HepG2 (cell line): ENCODE results near the gene NFATC1. TPM values are rescaled to one million over a fixed set of nuclear protein-coding genes. Genes with fewer than 3 reads are reported as not detected.

Experiments used
- ASH2L ChIP-seq: fragments of 300-600, 200-600 bp; sonication (generic); IDR thresholded peaks from 2 replicates; pipeline ENCODE4 v1.7.0; 2017; ENCODE audit warnings: low read depth, mild to moderate bottlenecking, moderate library complexity, mixed read lengths, low read length; ENCODE audit not compliant: insufficient read length
- BRCA1 ChIP-seq: sonication (generic); formaldehyde crosslinking; IDR thresholded peaks from 2 replicates; pipeline ENCODE4 v1.4.0; 2020; ENCODE audit warnings: missing genetic modification reagents
- GTF3A ChIP-seq: sonication (generic); formaldehyde crosslinking; conservative IDR thresholded peaks from 2 replicates; pipeline ENCODE4 v1.4.0; 2020; ENCODE audit warnings: mild to moderate bottlenecking, missing genetic modification reagents
- HOXA9 ChIP-seq: sonication (generic); formaldehyde crosslinking; IDR thresholded peaks from 2 replicates; pipeline ENCODE4 v1.8.1; 2022; ENCODE audit warnings: missing genetic modification reagents, mild to moderate bottlenecking, moderate library complexity, borderline replicate concordance
- KDM2A ChIP-seq: sonication (generic); formaldehyde crosslinking; IDR thresholded peaks from 2 replicates; pipeline ENCODE4 v1.4.0; 2020; ENCODE audit warnings: low read depth, missing genetic modification reagents, borderline replicate concordance
- LRRFIP1 ChIP-seq: sonication (generic); formaldehyde crosslinking; conservative IDR thresholded peaks from 2 replicates; pipeline ENCODE4 v1.4.0; 2020; ENCODE audit warnings: missing genetic modification reagents
- MEIS1 ChIP-seq: sonication (generic); formaldehyde crosslinking; IDR thresholded peaks from 2 replicates; pipeline ENCODE4 v1.9.0; 2021; ENCODE audit warnings: mild to moderate bottlenecking, missing genetic modification reagents, moderate library complexity, borderline replicate concordance
- SKI ChIP-seq: fragments of 450-650 bp; IDR thresholded peaks from one replicate; pipeline ENCODE4 v1.6.1; 2018; ENCODE audit warnings: mild to moderate bottlenecking; ENCODE audit not compliant: partially characterized antibody
- TARDBP ChIP-seq: sonication (generic); formaldehyde crosslinking; IDR thresholded peaks from 2 replicates; pipeline ENCODE4 v1.8.0; 2022; ENCODE audit warnings: mild to moderate bottlenecking, missing genetic modification reagents
- ZBTB1 ChIP-seq: sonication (generic); formaldehyde crosslinking; IDR thresholded peaks from 2 replicates; pipeline ENCODE4 v1.4.0; 2020; ENCODE audit warnings: missing genetic modification reagents, borderline replicate concordance
- ZNF556 ChIP-seq: sonication (generic); formaldehyde crosslinking; IDR thresholded peaks from 2 replicates; pipeline ENCODE4 v1.4.0; 2020; ENCODE audit warnings: mild to moderate bottlenecking, missing genetic modification reagents, borderline replicate concordance
- ZNF672 ChIP-seq: sonication (generic); formaldehyde crosslinking; IDR thresholded peaks from 2 replicates; pipeline ENCODE4 v1.8.1; 2022; ENCODE audit warnings: missing genetic modification reagents
- ZNF766 ChIP-seq: sonication (generic); formaldehyde crosslinking; IDR thresholded peaks from 2 replicates; pipeline ENCODE4 v1.5.0; 2020; ENCODE audit warnings: missing genetic modification reagents, borderline replicate concordance
- ZNF850 ChIP-seq: sonication (generic); formaldehyde crosslinking; conservative IDR thresholded peaks from 2 replicates; pipeline ENCODE4 v1.9.0; 2021; ENCODE audit warnings: mild to moderate bottlenecking, missing genetic modification reagents
- polyA plus RNA-seq, 8 experiments: library from polyadenylated mRNA; depleted of rRNA in 3 of 8; stranded (reverse) in 7 of 8; unstranded in 1 of 8; fragments of >200 nt; fragmentation: Illumina TruSeq in 4 of 8; extraction: Trizol in 4 of 8; gene quantifications; 2 replicates each; pipeline versions ENCODE4 v1.2.1 to v1.2.3, GENCODE V29; 2011 to 2016; ENCODE audit warnings: low read depth in 4 of 8, missing spikeins in 1 of 8, mixed read lengths in 1 of 8; ENCODE audit not compliant: insufficient read depth in 1 of 8
- total RNA-seq, 5 experiments: library from RNA; depleted of rRNA; stranded (reverse); fragments of >200 nt; fragmentation: Illumina TruSeq; extraction: Trizol; gene quantifications; 2 replicates each; pipeline ENCODE4 v1.2.3, GENCODE V29; 2016; ENCODE audit warnings: low read depth in 1 of 5
- TF ChIP-seq, protein P1 (sequence below): sonication (generic); formaldehyde crosslinking; IDR thresholded peaks from 2 replicates; pipeline ENCODE4 v1.4.0; 2020; ENCODE audit warnings: missing genetic modification reagents
- TF ChIP-seq, protein P2 (sequence below): sonication (generic); formaldehyde crosslinking; IDR thresholded peaks from 2 replicates; pipeline ENCODE4 v1.5.0; 2020; ENCODE audit warnings: mild to moderate bottlenecking, missing genetic modification reagents, borderline replicate concordance

The NFATC1 gene
- total and polyA plus RNA-seq, 2 of the 13 experiments (the other 11 are each of a cell fraction or from before 2014, with no cell fraction given) = not detected

DNA sequence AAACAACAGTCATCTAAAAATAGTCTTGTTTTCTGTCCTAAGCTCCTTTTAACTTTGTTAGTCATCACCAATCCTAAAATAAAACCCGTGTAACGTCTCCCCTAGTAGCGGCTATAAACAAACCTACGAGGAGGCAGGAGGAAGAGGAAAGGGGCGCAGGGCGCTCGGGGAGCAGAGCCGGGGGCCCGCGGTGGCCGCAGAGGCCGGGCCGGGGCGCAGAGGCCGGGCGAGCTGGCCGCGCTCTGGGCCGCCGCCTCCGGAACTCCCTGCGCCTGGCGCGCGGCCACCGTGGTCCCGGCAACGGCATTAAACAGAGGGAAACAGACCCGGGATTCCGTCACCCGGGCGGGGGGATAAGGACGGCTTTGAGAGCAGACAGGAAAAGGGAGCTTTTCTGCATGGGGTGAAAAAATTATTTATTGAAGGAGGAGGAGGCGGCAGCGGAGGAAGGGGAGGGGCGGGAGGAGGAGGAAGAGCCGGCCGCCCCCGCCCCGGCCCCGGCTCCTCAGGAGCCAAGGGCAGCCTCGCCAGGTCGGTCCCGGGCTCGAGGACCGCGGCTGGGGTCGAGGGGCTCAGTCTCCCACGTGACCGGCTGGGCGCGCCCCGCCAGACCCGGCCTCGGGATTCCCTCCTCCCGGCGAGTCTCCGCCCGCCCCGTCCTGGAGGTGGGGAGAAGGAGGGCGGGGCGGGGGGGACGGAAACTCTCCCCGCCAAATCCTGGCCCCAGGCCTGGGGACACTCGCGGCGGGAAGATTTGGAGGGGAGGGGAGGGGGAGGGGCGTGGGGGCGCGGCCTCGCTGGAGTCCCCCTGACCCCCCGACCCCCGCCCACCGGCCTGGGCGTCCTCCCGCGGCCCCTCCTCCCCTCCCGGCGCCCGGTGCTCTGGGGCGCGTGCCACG is 1.8 kb upstream of the NFATC1 start (continued):
- TF ChIP-seq ASH2L = no peak
- TF ChIP-seq TARDBP (CRISPR knock-in tag) = no peak
- no peak for TF ChIP-seq SKI
- TF ChIP-seq HOXA9 (CRISPR knock-in tag) = no peak
- TF ChIP-seq ZNF850 = no peak
- no peak for TF ChIP-seq ZNF766 (CRISPR knock-in tag)
- no peak for TF ChIP-seq KDM2A (CRISPR knock-in tag)
- TF ChIP-seq GTF3A (CRISPR knock-in tag) = no peak
- TF ChIP-seq ZNF672 = no peak
- TF ChIP-seq, protein P1, sequence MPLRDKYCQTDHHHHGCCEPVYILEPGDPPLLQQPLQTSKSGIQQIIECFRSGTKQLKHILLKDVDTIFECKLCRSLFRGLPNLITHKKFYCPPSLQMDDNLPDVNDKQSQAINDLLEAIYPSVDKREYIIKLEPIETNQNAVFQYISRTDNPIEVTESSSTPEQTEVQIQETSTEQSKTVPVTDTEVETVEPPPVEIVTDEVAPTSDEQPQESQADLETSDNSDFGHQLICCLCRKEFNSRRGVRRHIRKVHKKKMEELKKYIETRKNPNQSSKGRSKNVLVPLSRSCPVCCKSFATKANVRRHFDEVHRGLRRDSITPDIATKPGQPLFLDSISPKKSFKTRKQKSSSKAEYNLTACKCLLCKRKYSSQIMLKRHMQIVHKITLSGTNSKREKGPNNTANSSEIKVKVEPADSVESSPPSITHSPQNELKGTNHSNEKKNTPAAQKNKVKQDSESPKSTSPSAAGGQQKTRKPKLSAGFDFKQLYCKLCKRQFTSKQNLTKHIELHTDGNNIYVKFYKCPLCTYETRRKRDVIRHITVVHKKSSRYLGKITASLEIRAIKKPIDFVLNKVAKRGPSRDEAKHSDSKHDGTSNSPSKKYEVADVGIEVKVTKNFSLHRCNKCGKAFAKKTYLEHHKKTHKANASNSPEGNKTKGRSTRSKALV (CRISPR knock-in tag) = peak; percentile 87; the same call in 1 of the 2 replicates
- TF ChIP-seq MEIS1 (CRISPR knock-in tag) = no peak
- TF ChIP-seq ZBTB1 = no peak
- TF ChIP-seq ZNF556 (CRISPR knock-in tag) = no peak
- TF ChIP-seq, protein P2, sequence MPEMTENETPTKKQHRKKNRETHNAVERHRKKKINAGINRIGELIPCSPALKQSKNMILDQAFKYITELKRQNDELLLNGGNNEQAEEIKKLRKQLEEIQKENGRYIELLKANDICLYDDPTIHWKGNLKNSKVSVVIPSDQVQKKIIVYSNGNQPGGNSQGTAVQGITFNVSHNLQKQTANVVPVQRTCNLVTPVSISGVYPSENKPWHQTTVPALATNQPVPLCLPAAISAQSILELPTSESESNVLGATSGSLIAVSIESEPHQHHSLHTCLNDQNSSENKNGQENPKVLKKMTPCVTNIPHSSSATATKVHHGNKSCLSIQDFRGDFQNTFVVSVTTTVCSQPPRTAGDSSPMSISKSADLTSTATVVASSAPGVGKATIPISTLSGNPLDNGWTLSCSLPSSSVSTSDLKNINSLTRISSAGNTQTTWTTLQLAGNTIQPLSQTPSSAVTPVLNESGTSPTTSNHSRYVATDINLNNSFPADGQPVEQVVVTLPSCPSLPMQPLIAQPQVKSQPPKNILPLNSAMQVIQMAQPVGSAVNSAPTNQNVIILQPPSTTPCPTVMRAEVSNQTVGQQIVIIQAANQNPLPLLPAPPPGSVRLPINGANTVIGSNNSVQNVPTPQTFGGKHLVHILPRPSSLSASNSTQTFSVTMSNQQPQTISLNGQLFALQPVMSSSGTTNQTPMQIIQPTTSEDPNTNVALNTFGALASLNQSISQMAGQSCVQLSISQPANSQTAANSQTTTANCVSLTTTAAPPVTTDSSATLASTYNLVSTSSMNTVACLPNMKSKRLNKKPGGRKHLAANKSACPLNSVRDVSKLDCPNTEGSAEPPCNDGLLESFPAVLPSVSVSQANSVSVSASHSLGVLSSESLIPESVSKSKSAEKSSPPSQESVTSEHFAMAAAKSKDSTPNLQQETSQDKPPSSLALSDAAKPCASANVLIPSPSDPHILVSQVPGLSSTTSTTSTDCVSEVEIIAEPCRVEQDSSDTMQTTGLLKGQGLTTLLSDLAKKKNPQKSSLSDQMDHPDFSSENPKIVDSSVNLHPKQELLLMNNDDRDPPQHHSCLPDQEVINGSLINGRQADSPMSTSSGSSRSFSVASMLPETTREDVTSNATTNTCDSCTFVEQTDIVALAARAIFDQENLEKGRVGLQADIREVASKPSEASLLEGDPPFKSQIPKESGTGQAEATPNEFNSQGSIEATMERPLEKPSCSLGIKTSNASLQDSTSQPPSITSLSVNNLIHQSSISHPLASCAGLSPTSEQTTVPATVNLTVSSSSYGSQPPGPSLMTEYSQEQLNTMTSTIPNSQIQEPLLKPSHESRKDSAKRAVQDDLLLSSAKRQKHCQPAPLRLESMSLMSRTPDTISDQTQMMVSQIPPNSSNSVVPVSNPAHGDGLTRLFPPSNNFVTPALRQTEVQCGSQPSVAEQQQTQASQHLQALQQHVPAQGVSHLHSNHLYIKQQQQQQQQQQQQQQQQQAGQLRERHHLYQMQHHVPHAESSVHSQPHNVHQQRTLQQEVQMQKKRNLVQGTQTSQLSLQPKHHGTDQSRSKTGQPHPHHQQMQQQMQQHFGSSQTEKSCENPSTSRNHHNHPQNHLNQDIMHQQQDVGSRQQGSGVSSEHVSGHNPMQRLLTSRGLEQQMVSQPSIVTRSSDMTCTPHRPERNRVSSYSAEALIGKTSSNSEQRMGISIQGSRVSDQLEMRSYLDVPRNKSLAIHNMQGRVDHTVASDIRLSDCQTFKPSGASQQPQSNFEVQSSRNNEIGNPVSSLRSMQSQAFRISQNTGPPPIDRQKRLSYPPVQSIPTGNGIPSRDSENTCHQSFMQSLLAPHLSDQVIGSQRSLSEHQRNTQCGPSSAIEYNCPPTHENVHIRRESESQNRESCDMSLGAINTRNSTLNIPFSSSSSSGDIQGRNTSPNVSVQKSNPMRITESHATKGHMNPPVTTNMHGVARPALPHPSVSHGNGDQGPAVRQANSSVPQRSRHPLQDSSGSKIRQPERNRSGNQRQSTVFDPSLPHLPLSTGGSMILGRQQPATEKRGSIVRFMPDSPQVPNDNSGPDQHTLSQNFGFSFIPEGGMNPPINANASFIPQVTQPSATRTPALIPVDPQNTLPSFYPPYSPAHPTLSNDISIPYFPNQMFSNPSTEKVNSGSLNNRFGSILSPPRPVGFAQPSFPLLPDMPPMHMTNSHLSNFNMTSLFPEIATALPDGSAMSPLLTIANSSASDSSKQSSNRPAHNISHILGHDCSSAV = no peak
- no peak for TF ChIP-seq BRCA1 (CRISPR knock-in tag)
- TF ChIP-seq LRRFIP1 (CRISPR knock-in tag) = no peak
